K562 (cell line): ENCODE measurements around the gene KRTAP5-6. TPM values are rescaled to one million over a fixed set of nuclear protein-coding genes. Genes with fewer than 3 reads are reported as not detected.

ENCODE experiments used
- CBFA2T3 ChIP-seq: fragments of 450-650 bp; IDR thresholded peaks from 2 replicates; pipeline ENCODE4 v1.6.1; 2017
- COPS2 ChIP-seq: fragments of 450-650 bp; conservative IDR thresholded peaks from 2 replicates; pipeline ENCODE4 v1.6.1; 2016; ENCODE audit warnings: mild to moderate bottlenecking, moderate library complexity
- HNRNPUL1 ChIP-seq: fragments of 200-400 bp; formaldehyde crosslinking; IDR thresholded peaks from 2 replicates; pipeline ENCODE4 v1.6.1; 2017; ENCODE audit warnings: low read length
- HOXB6 ChIP-seq: fragments of 250-450 bp; sonication (Bioruptor Pico); IDR thresholded peaks from 2 replicates; pipeline ENCODE4 v1.5.1; 2022; ENCODE audit warnings: mild to moderate bottlenecking, borderline replicate concordance
- MAX ChIP-seq: sonication (generic); formaldehyde crosslinking; IDR thresholded peaks from 2 replicates; pipeline ENCODE4 v1.9.0; 2022; ENCODE audit warnings: mild to moderate bottlenecking, missing genetic modification reagents
- POLR2G ChIP-seq: fragments of 200-400 bp; formaldehyde crosslinking; IDR thresholded peaks from 2 replicates; pipeline ENCODE4 v1.6.1; 2017; ENCODE audit warnings: low read depth, mild to moderate bottlenecking, antibody characterized with exemption, low read length, moderate library complexity
- POLR3G ChIP-seq: IDR thresholded peaks from 2 replicates; pipeline ENCODE4 v1.6.1; 2011; ENCODE audit not compliant: insufficient read length, insufficient replicate concordance; ENCODE audit errors: extremely low read depth
- PREB ChIP-seq: sonication (generic); formaldehyde crosslinking; IDR thresholded peaks from 2 replicates; pipeline ENCODE4 v1.8.1; 2023; ENCODE audit warnings: mild to moderate bottlenecking, missing genetic modification reagents
- RERE ChIP-seq: sonication (generic); formaldehyde crosslinking; IDR thresholded peaks from 2 replicates; pipeline ENCODE4 v1.8.0; 2023; ENCODE audit warnings: missing genetic modification reagents, mild to moderate bottlenecking, borderline replicate concordance
- TAF7 ChIP-seq: fragments of 450-650 bp; IDR thresholded peaks from 2 replicates; pipeline ENCODE4 v1.6.1; 2016; ENCODE audit warnings: missing genetic modification characterization, missing compliant biosample characterization
- TBL1XR1 ChIP-seq, 2 experiments: IDR thresholded peaks; 2 replicates each; pipeline ENCODE4 v1.6.1; 2012; ENCODE audit warnings: improper control_type of control experiment in 2 of 2, low read length in 2 of 2, mild to moderate bottlenecking in 1 of 2
- polyA plus RNA-seq, 8 experiments: library from polyadenylated mRNA; depleted of rRNA in 4 of 8; stranded (reverse) in 5 of 8; unstranded in 3 of 8; fragments of >200 nt; fragmentation: Nextera tagmentation in 2 of 8; fragmentation: Illumina TruSeq in 1 of 8; extraction: Ambion mirVana in 2 of 8; extraction: Trizol in 1 of 8; gene quantifications; 2 replicates each; pipeline versions ENCODE4 v1.2.1 to v1.2.3, GENCODE V29; 2011 to 2014; ENCODE audit warnings: inconsistent platforms in 1 of 8, missing spikeins in 1 of 8
- total RNA-seq, 7 experiments: library from RNA; depleted of rRNA in 6 of 7; stranded (reverse); fragments of >200 nt in 6 of 7; fragmentation: Illumina TruSeq in 2 of 7; extraction: Trizol in 2 of 7; gene quantifications; 2 replicates each; pipeline versions ENCODE4 v1.2.1 to v1.2.3, GENCODE V29; 2011 to 2021; ENCODE audit warnings: low replicate concordance in 1 of 7
- TF ChIP-seq, protein P1 (sequence below): fragments of 450-650 bp; formaldehyde crosslinking; IDR thresholded peaks from 2 replicates; pipeline ENCODE4 v1.4.0; 2020; ENCODE audit warnings: mild to moderate bottlenecking
- TF ChIP-seq, protein P2 (sequence below), 2 experiments: fragments of 450-650 bp in 1 of 2; IDR thresholded peaks; 2 replicates each; pipeline ENCODE4 v1.6.1; 2011 to 2017; ENCODE audit warnings: low read depth in 2 of 2, antibody characterized with exemption in 1 of 2, borderline replicate concordance in 1 of 2, low read length in 1 of 2, mild to moderate bottlenecking in 1 of 2, mixed read lengths in 1 of 2; ENCODE audit not compliant: control insufficient read depth in 1 of 2

Gene KRTAP5-6
- total and polyA plus RNA-seq, 9 of the 15 experiments (the other 6 are each of a cell fraction or from before 2014, with no cell fraction given), result not detected

GRCh38 chr11:1728931-1729691, 32.1 kb downstream of the KRTAP5-6 start (continued):
- TF ChIP-seq, protein P1, sequence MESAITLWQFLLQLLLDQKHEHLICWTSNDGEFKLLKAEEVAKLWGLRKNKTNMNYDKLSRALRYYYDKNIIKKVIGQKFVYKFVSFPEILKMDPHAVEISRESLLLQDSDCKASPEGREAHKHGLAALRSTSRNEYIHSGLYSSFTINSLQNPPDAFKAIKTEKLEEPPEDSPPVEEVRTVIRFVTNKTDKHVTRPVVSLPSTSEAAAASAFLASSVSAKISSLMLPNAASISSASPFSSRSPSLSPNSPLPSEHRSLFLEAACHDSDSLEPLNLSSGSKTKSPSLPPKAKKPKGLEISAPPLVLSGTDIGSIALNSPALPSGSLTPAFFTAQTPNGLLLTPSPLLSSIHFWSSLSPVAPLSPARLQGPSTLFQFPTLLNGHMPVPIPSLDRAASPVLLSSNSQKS, result no peak
- TF ChIP-seq HOXB6 (no peak), POLR3G (no peak), MAX (no peak), TAF7 (tag) (no peak), TBL1XR1 (IDR thresholded peaks at IDR 0.05; ENCODE audit: low read length in 2 of 2) (no peak), RERE (CRISPR knock-in tag) (no peak), HNRNPUL1 (no peak), PREB (no peak), COPS2 (no peak), POLR2G (0 out of 2 replicates have a peak, but pooled peaks have one; percentile 17), CBFA2T3 (no peak)
- TF ChIP-seq, protein P2, sequence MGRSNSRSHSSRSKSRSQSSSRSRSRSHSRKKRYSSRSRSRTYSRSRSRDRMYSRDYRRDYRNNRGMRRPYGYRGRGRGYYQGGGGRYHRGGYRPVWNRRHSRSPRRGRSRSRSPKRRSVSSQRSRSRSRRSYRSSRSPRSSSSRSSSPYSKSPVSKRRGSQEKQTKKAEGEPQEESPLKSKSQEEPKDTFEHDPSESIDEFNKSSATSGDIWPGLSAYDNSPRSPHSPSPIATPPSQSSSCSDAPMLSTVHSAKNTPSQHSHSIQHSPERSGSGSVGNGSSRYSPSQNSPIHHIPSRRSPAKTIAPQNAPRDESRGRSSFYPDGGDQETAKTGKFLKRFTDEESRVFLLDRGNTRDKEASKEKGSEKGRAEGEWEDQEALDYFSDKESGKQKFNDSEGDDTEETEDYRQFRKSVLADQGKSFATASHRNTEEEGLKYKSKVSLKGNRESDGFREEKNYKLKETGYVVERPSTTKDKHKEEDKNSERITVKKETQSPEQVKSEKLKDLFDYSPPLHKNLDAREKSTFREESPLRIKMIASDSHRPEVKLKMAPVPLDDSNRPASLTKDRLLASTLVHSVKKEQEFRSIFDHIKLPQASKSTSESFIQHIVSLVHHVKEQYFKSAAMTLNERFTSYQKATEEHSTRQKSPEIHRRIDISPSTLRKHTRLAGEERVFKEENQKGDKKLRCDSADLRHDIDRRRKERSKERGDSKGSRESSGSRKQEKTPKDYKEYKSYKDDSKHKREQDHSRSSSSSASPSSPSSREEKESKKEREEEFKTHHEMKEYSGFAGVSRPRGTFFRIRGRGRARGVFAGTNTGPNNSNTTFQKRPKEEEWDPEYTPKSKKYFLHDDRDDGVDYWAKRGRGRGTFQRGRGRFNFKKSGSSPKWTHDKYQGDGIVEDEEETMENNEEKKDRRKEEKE (IDR thresholded peaks at IDR 0.05; ENCODE audit: borderline replicate concordance in 1 of 2, control insufficient read depth in 1 of 2, low read depth in 2 of 2, low read length in 1 of 2), result no peak
